Activated naive CD8-positive, alpha-beta T cell treated with anti-CD3 and anti-CD28 coated beads, Interleukin-2, amount 50 U/mL, for 24 hours (primary cell): ENCODE measurements around the gene LEF1.
"Not testable (repeated sequence)": the region's sequence is repeated elsewhere in the genome, so short reads cannot be mapped to it uniquely, and the experiment has no call there.

Source experiments
- ATAC-seq: fragments of 150-1000 bp; cut with Tn5 transposase; one replicate; pipeline ENCODE4 v1.10.0; 2021
- DNase-seq: peaks from one replicate; pipeline ENCODE4 v3.0.0; 2021
- H3K27ac Mint-ChIP-seq: one replicate; pipeline ENCODE4 v1.8.0; 2021; ENCODE audit warnings: mild to moderate bottlenecking, mixed read lengths
- H3K27me3 Mint-ChIP-seq: one replicate; pipeline ENCODE4 v1.8.0; 2021; ENCODE audit warnings: mixed read lengths
- H3K36me3 Mint-ChIP-seq: one replicate; pipeline ENCODE4 v1.8.0; 2021; ENCODE audit warnings: low read depth, mixed read lengths
- H3K4me1 Mint-ChIP-seq: one replicate; pipeline ENCODE4 v1.8.0; 2021; ENCODE audit warnings: mixed read lengths
- H3K4me3 Mint-ChIP-seq: one replicate; pipeline ENCODE4 v1.8.0; 2021; ENCODE audit warnings: mild to moderate bottlenecking, moderate library complexity, mixed read lengths
- H3K9me3 Mint-ChIP-seq: one replicate; pipeline ENCODE4 v1.8.0; 2021; ENCODE audit warnings: mixed read lengths

LEF1 gene

GRCh38 chr4:108024085-108024877 lies 144.5 kb downstream of the LEF1 start:
- Mint-ChIP-seq H3K4me1 (peaks cover 14% of the 10 kb centered on the region), H3K27ac (no peak overlapping the region), H3K36me3 (peaks cover 37% of the 10 kb centered on the region), H3K9me3 (no peaks in the 10 kb centered on the region), H3K4me3 (no peak overlapping the region), H3K27me3 (no peaks in the 10 kb centered on the region)
- DNase-seq (no peak), ATAC-seq (no peak)

- Mint-ChIP-seq H3K4me3 (no peak overlapping the region), H3K4me1 (peaks cover 10% of the 10 kb centered on the region), H3K27ac (peak overlapping the region; percentile 15), H3K27me3 (no peaks in the 10 kb centered on the region), H3K9me3 (no peaks in the 10 kb centered on the region), H3K36me3 (peaks cover 28% of the 10 kb centered on the region)
- no peak for ATAC-seq
- DNase-seq = no peak
These were observed 149.9 kb downstream of the LEF1 start for GRCh38 chr4:108018884-108019187.

GRCh38 chr4:108018040-108018883 lies 150.5 kb downstream of the LEF1 start:
- no peak overlapping the region for H3K27ac Mint-ChIP-seq
- peaks cover 28% of the 10 kb centered on the region for H3K36me3 Mint-ChIP-seq
- ATAC-seq (peak; percentile 43), DNase-seq (peak; percentile 84)
- no peaks in the 10 kb centered on the region for H3K27me3 Mint-ChIP-seq
- H3K4me1 Mint-ChIP-seq = peaks cover 10% of the 10 kb centered on the region
- H3K9me3 Mint-ChIP-seq = no peaks in the 10 kb centered on the region
- H3K4me3 Mint-ChIP-seq = no peak overlapping the region

- peaks cover 4% of the 10 kb centered on the region for H3K4me1 Mint-ChIP-seq
- H3K4me3 Mint-ChIP-seq = no peak overlapping the region
- DNase-seq = no peak
- H3K27ac Mint-ChIP-seq = no peak overlapping the region
- H3K9me3 Mint-ChIP-seq = no peaks in the 10 kb centered on the region
- ATAC-seq = no peak
- H3K36me3 Mint-ChIP-seq = peaks cover 39% of the 10 kb centered on the region
- H3K27me3 Mint-ChIP-seq = no peaks in the 10 kb centered on the region
These were observed 154.8 kb downstream of the LEF1 start for GRCh38 chr4:108013955-108014354.

- Mint-ChIP-seq H3K4me1 (peaks cover 3% of the 10 kb centered on the region), H3K36me3 (peaks cover 37% of the 10 kb centered on the region), H3K4me3 (no peak overlapping the region)
These were observed 155.4 kb downstream of the LEF1 start for GRCh38 chr4:108013327-108013726.

GRCh38 chr4:108012382-108012781 lies 156.3 kb downstream of the LEF1 start:
- not testable (repeated sequence) for H3K4me3 Mint-ChIP-seq, ATAC-seq, H3K27ac Mint-ChIP-seq

More at GRCh38 chr4:108013327-108013726, 155.4 kb downstream of the LEF1 start:
- H3K27ac Mint-ChIP-seq = no peak overlapping the region
- no peaks in the 10 kb centered on the region for H3K27me3 Mint-ChIP-seq
- DNase-seq = no peak
- ATAC-seq = no peak
- no peaks in the 10 kb centered on the region for H3K9me3 Mint-ChIP-seq

GRCh38 chr4:108010167-108010566 lies 158.6 kb downstream of the LEF1 start:
- DNase-seq (no peak), ATAC-seq (no peak)
- H3K27me3 Mint-ChIP-seq = no peaks in the 10 kb centered on the region

More at GRCh38 chr4:108012382-108012781, 156.3 kb downstream of the LEF1 start:
- DNase-seq, H3K4me1 Mint-ChIP-seq, H3K9me3 Mint-ChIP-seq, H3K27me3 Mint-ChIP-seq: not testable (repeated sequence)
- H3K36me3 Mint-ChIP-seq = peaks cover 37% of the 10 kb centered on the region

GRCh38 chr4:108008721-108009120 lies 160.0 kb downstream of the LEF1 start:
- DNase-seq (no peak), ATAC-seq (peak; percentile 33)
- no peaks in the 10 kb centered on the region for H3K27me3 Mint-ChIP-seq
- H3K27ac Mint-ChIP-seq = peak overlapping the region; percentile 20
- H3K4me1 Mint-ChIP-seq = peaks cover 15% of the 10 kb centered on the region
- peaks cover 25% of the 10 kb centered on the region for H3K36me3 Mint-ChIP-seq
- no peak overlapping the region for H3K4me3 Mint-ChIP-seq
- no peaks in the 10 kb centered on the region for H3K9me3 Mint-ChIP-seq

More at GRCh38 chr4:108010167-108010566, 158.6 kb downstream of the LEF1 start:
- Mint-ChIP-seq H3K9me3 (no peaks in the 10 kb centered on the region), H3K4me1 (peaks cover 10% of the 10 kb centered on the region), H3K27ac (no peak overlapping the region), H3K4me3 (no peak overlapping the region), H3K36me3 (peaks cover 33% of the 10 kb centered on the region)

- Mint-ChIP-seq H3K4me3 (no peak overlapping the region), H3K27ac (no peak overlapping the region), H3K27me3 (no peaks in the 10 kb centered on the region), H3K4me1 (peaks cover 19% of the 10 kb centered on the region), H3K9me3 (no peaks in the 10 kb centered on the region), H3K36me3 (peaks cover 24% of the 10 kb centered on the region)
- ATAC-seq (no peak), DNase-seq (no peak)
These were observed 160.7 kb downstream of the LEF1 start for GRCh38 chr4:108007984-108008383.

GRCh38 chr4:108006361-108006760 lies 162.4 kb downstream of the LEF1 start:
- no peak for DNase-seq
- no peaks in the 10 kb centered on the region for H3K9me3 Mint-ChIP-seq
- H3K27ac Mint-ChIP-seq = no peak overlapping the region
- H3K4me3 Mint-ChIP-seq = no peak overlapping the region
- H3K27me3 Mint-ChIP-seq = no peaks in the 10 kb centered on the region
- ATAC-seq = no peak
- peaks cover 15% of the 10 kb centered on the region for H3K36me3 Mint-ChIP-seq
- peaks cover 21% of the 10 kb centered on the region for H3K4me1 Mint-ChIP-seq

GRCh38 chr4:108005807-108006206 lies 162.9 kb downstream of the LEF1 start:
- no peak overlapping the region for H3K4me3 Mint-ChIP-seq

GRCh38 chr4:108004646-108005045 lies 164.1 kb downstream of the LEF1 start:
- Mint-ChIP-seq H3K27ac (no peak overlapping the region), H3K9me3 (no peaks in the 10 kb centered on the region)
- no peak for DNase-seq

More at GRCh38 chr4:108005807-108006206, 162.9 kb downstream of the LEF1 start:
- no peak for DNase-seq
- Mint-ChIP-seq H3K36me3 (peaks cover 11% of the 10 kb centered on the region), H3K27ac (no peak overlapping the region), H3K4me1 (peaks cover 21% of the 10 kb centered on the region), H3K27me3 (no peaks in the 10 kb centered on the region), H3K9me3 (no peaks in the 10 kb centered on the region)
- ATAC-seq = no peak

GRCh38 chr4:108003982-108004515 lies 164.7 kb downstream of the LEF1 start:
- no peak for ATAC-seq
- no peaks in the 10 kb centered on the region for H3K9me3 Mint-ChIP-seq
- H3K27ac Mint-ChIP-seq = no peak overlapping the region
- no peak for DNase-seq
- H3K27me3 Mint-ChIP-seq = no peaks in the 10 kb centered on the region
- H3K4me1 Mint-ChIP-seq = peaks cover 28% of the 10 kb centered on the region
- H3K4me3 Mint-ChIP-seq = no peak overlapping the region
- H3K36me3 Mint-ChIP-seq = peaks cover 15% of the 10 kb centered on the region

More at GRCh38 chr4:108004646-108005045, 164.1 kb downstream of the LEF1 start:
- H3K36me3 Mint-ChIP-seq = peaks cover 12% of the 10 kb centered on the region
- peaks cover 24% of the 10 kb centered on the region for H3K4me1 Mint-ChIP-seq
- ATAC-seq = no peak
- no peak overlapping the region for H3K4me3 Mint-ChIP-seq
- H3K27me3 Mint-ChIP-seq = no peaks in the 10 kb centered on the region

GRCh38 chr4:108001540-108002135 lies 167.1 kb downstream of the LEF1 start:
- no peak overlapping the region for H3K4me3 Mint-ChIP-seq
- H3K9me3 Mint-ChIP-seq = no peaks in the 10 kb centered on the region
- peaks cover 32% of the 10 kb centered on the region for H3K4me1 Mint-ChIP-seq
- ATAC-seq (no peak), DNase-seq (no peak)
- peaks cover 24% of the 10 kb centered on the region for H3K36me3 Mint-ChIP-seq
- no peak overlapping the region for H3K27ac Mint-ChIP-seq
- no peaks in the 10 kb centered on the region for H3K27me3 Mint-ChIP-seq
